Right lobe of liver (tissue), 6 donors: ENCODE results near the gene ZRANB3. TPM values are rescaled to one million over a fixed set of nuclear protein-coding genes. Genes with fewer than 3 reads are reported as not detected.

Experiments
- ATAC-seq, 4 donors: fragments of 200-7000 bp; cut with Tn5 transposase; one replicate each; pipeline ENCODE4 v1.9.1; 2020; ENCODE audit warnings: mild to moderate bottlenecking in 4 of 4, moderate library complexity in 4 of 4
- DNase-seq, 3 donors: peaks; one replicate each; pipeline ENCODE4 v3.0.0-alpha.2; 2020
- H3K27ac ChIP-seq, 3 donors: fragments of 200-600 bp; one replicate each; pipeline ENCODE4 v1.8.0; 2022
- H3K27me3 ChIP-seq, 2 donors: fragments of 200-600 bp; one replicate each; pipeline ENCODE4 v1.8.0; 2022
- H3K36me3 ChIP-seq, 4 donors: fragments of 200-600 bp; sonication (generic) in 1 of 4; one replicate each; pipeline versions ENCODE4 v1.5.1 to v1.8.0; 2017 to 2022; ENCODE audit warnings: control low read depth in 1 of 4
- H3K4me1 ChIP-seq, 4 donors: fragments of 200-600 bp; sonication (generic) in 1 of 4; one replicate each; pipeline versions ENCODE4 v1.5.1 to v1.8.0; 2017 to 2022; ENCODE audit warnings: control low read depth in 1 of 4
- H3K4me3 ChIP-seq, 3 donors: fragments of 200-600 bp; one replicate each; pipeline ENCODE4 v1.8.0; 2022
- H3K9me3 ChIP-seq, 4 donors: fragments of 200-600 bp; sonication (generic) in 1 of 4; one replicate each; pipeline versions ENCODE4 v1.5.1 to v1.8.0; 2017 to 2022; ENCODE audit warnings: control low read depth in 1 of 4
- CTCF ChIP-seq, 4 donors: fragments of 200-600 bp in 3 of 4; fragments of 450-650 bp in 1 of 4; IDR thresholded peaks; one replicate each; pipeline versions ENCODE4 v1.5.1 to v1.8.0; 2016 to 2022; ENCODE audit warnings: antibody characterized with exemption in 4 of 4, mild to moderate bottlenecking in 2 of 4
- POLR2A ChIP-seq: fragments of 450-650 bp; IDR thresholded peaks from one replicate; pipeline ENCODE4 v1.6.1; 2017; ENCODE audit warnings: antibody characterized with exemption, mild to moderate bottlenecking
- WGBS: methylation state at CpG from one replicate; pipeline ENCODE4 v1.1.6; 2018; ENCODE audit warnings: low coverage, low lambda C conversion rate; ENCODE audit not compliant: insufficient coverage; ENCODE audit errors: missing lambda C conversion rate; 5-methylcytosine and 5-hydroxymethylcytosine counted together
- intact Hi-C, 2 donors: fragments of 100-400 bp; cut with DNase I; formaldehyde crosslinking; loops; one replicate each; pipeline versions ENCODE4 v1.11.2 to v1.14.1; 2022
- total RNA-seq, 6 experiments: library from RNA; depleted of rRNA in 2 of 6; stranded (reverse); fragments of >200 nt in 2 of 6; fragmentation: NEBNext Ultra II Directional in 3 of 6; extraction: Animal tissue kit (Norgen Biotek cat#: 25700) in 3 of 6; gene quantifications; one replicate each; pipeline versions ENCODE4 v1.1.0 to v1.2.4, GENCODE V29; 2016 to 2023
- donor health status: DM: no; HTN: yes; CAD: no.
- donor health status: DM: no; HTN: no; CAD: no.
- donor health status: DM: no; HTN: no; CAD: no.
- donor health status: DM: no; HTN: yes; CAD: no.
- donor health status: DM: no; HTN: yes; CAD: no.

Gene ZRANB3
- total RNA-seq, 6 experiments from 2014 or later, result 3.3 to 5.6 (median 4.0) TPM

DNA sequence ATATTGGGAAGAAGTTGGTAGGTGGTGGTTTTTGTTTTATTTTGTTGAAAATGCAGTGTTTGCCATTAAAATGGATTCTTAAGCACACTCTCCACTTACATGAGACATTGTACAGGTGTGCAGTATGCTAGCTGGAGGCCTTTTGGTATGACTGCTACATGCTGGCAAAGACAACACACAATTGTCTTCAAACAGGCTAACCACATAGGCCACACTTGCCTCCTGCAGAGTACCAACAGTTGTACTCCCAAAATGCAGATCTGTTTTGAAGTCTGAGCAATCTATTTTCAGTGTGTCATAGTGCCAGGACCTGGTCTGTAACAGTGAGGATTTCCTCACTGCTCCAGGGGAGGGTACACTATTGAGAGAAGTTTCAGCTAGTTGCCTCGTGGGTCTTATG is 213.6 kb downstream of the ZRANB3 start:
- H3K4me3 ChIP-seq, result no peak overlapping the region
- no peak for ATAC-seq
- H3K27ac ChIP-seq, result no peak overlapping the region
- no peak for DNase-seq
- TF ChIP-seq CTCF (IDR thresholded peaks at IDR 0.05) (no peak), POLR2A (no peak)
- intact Hi-C loops, result no loop called here
- no peaks in the 10 kb centered on the region for H3K36me3 ChIP-seq
- H3K27me3 ChIP-seq, result no peaks in the 10 kb centered on the region
- 67% methylated on average over 1 of the region's 1 CpG for WGBS
- H3K9me3 ChIP-seq, result no peaks in the 10 kb centered on the region
- no peaks in the 10 kb centered on the region for H3K4me1 ChIP-seq

DNA sequence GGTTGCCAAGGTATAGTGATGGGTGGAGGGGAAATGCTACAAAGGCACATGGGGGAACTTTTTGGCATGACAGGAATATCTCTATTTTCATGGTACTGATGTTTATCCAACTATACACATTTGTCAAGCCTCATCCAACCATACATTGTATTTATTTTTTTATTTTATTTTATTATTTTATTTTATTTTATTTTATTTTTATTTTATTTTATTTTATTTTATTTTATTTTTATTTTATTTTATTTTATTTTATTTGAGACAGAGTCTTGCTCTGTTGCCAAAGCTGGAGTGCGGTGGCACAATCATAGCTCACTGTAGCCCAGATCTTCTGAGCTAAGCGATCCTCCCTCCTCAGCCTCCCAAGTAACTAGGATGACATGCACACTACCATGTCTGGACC is 219.1 kb downstream of the ZRANB3 start:
- H3K27ac ChIP-seq, result no peak overlapping the region

GRCh38 chr2:135311268-135311667 is 219.8 kb downstream of the ZRANB3 start:
- intact Hi-C loops, result no loop called here
- no peaks in the 10 kb centered on the region for H3K4me1 ChIP-seq
- H3K9me3 ChIP-seq, result no peaks in the 10 kb centered on the region
- no peaks in the 10 kb centered on the region for H3K27me3 ChIP-seq
- H3K4me3 ChIP-seq, result no peak overlapping the region
- no peak for DNase-seq
- no peak overlapping the region for H3K27ac ChIP-seq
- H3K36me3 ChIP-seq, result no peaks in the 10 kb centered on the region
- TF ChIP-seq POLR2A (no peak), CTCF (IDR thresholded peaks at IDR 0.05) (no peak)
- no peak for ATAC-seq
- WGBS, result 77% methylated on average over 3 of the region's 3 CpGs

More for the DNA sequence above, 219.1 kb downstream of the ZRANB3 start:
- Histone ChIP-seq H3K36me3 (no peaks in the 10 kb centered on the region), H3K9me3 (no peaks in the 10 kb centered on the region), H3K4me3 (no peak overlapping the region), H3K4me1 (no peaks in the 10 kb centered on the region), H3K27me3 (no peaks in the 10 kb centered on the region)
- 100% methylated on average over 2 of the region's 2 CpGs for WGBS
- no peak for DNase-seq
- TF ChIP-seq POLR2A (no peak), CTCF (IDR thresholded peaks at IDR 0.05) (no peak)
- ATAC-seq, result no peak
- intact Hi-C loops, result no loop called here

DNA sequence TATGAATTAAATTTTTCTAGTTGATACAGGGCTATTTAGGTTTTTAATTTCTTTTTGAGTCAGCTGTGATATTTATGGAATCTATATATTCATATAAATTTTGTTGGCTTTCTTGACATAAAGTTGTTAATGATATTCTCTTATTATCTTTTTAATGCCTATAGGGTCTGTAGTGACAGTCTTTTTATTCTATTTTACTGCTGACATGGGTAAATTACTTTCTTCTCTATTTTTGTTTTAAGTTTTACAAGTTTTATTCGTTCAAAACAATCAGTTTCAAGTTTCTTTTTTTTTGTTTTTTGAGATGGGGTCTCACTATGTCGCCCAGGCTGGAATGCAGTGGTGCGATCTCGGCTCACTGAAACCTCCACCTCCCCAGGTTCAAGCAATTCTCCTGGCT is 226.3 kb downstream of the ZRANB3 start:
- no peaks in the 10 kb centered on the region for H3K4me1 ChIP-seq
- H3K36me3 ChIP-seq, result no peaks in the 10 kb centered on the region
- intact Hi-C loops, result no loop called here
- H3K27me3 ChIP-seq, result no peaks in the 10 kb centered on the region
- ATAC-seq, result no peak
- no peak for TF ChIP-seq CTCF (IDR thresholded peaks at IDR 0.05)
- TF ChIP-seq POLR2A, result no peak
- no peak overlapping the region for H3K4me3 ChIP-seq
- H3K9me3 ChIP-seq, result no peaks in the 10 kb centered on the region
- H3K27ac ChIP-seq, result no peak overlapping the region
- no peak for DNase-seq
- 94% methylated on average over 2 of the region's 4 CpGs for WGBS

- 88% methylated on average over 1 of the region's 1 CpG for WGBS
- DNase-seq (no peak), ATAC-seq (no peak)
- intact Hi-C loops, result no loop called here
- no peak overlapping the region for H3K27ac ChIP-seq
- TF ChIP-seq CTCF (IDR thresholded peaks at IDR 0.05) (no peak), POLR2A (no peak)
- H3K4me3 ChIP-seq, result no peak overlapping the region
- no peaks in the 10 kb centered on the region for H3K27me3 ChIP-seq
- no peaks in the 10 kb centered on the region for H3K4me1 ChIP-seq
- H3K36me3 ChIP-seq, result no peaks in the 10 kb centered on the region
- H3K9me3 ChIP-seq, result no peaks in the 10 kb centered on the region
These were observed 231.3 kb downstream of the ZRANB3 start for GRCh38 chr2:135299658-135300244.
